Activated T-helper 1 cell treated with anti-CD3 and anti-CD28 coated beads, Interleukin-12 subunit alpha, Interleukin-12 subunit beta, Interleukin-2, Interleukin-4 antibody, amounts not matched to agents 30 ng/mL and 10 ng/mL and 1 ng/mL, durations not matched to agents 14 hours and 24 hours and 36 hours (primary cell): ENCODE measurements around the gene SMAD3. TPM values are rescaled to one million over a fixed set of nuclear protein-coding genes. Genes with fewer than 3 reads are reported as not detected.
"Not testable (repeated sequence)": the region's sequence is repeated elsewhere in the genome, so short reads cannot be mapped to it uniquely, and the experiment has no call there.

Experiments
- DNase-seq: peaks from one replicate; pipeline ENCODE4 v3.0.0; 2021; ENCODE audit warnings: low spot score
- H3K27ac Mint-ChIP-seq: one replicate; pipeline ENCODE4 v1.8.0; 2021; ENCODE audit warnings: mild to moderate bottlenecking, mixed read lengths
- H3K27me3 Mint-ChIP-seq: one replicate; pipeline ENCODE4 v1.8.0; 2022; ENCODE audit warnings: mild to moderate bottlenecking, moderate library complexity, mixed read lengths; ENCODE audit not compliant: insufficient read depth
- H3K36me3 Mint-ChIP-seq: one replicate; pipeline ENCODE4 v1.8.0; 2021; ENCODE audit warnings: low read depth, mixed read lengths
- H3K4me1 Mint-ChIP-seq: one replicate; pipeline ENCODE4 v1.8.0; 2021; ENCODE audit warnings: low read depth, mixed read lengths
- H3K4me3 Mint-ChIP-seq: one replicate; pipeline ENCODE4 v1.8.0; 2021; ENCODE audit warnings: mild to moderate bottlenecking, moderate library complexity, mixed read lengths
- H3K9me3 Mint-ChIP-seq: one replicate; pipeline ENCODE4 v1.8.0; 2021; ENCODE audit warnings: mixed read lengths
- intact Hi-C: fragments of 100-400 bp; cut with micrococcal nuclease; formaldehyde crosslinking; loops from one replicate; pipeline ENCODE4 v1.15.1; 2024
- total RNA-seq: library from RNA; stranded (reverse); gene quantifications from 2 replicates; pipeline ENCODE4 v1.2.3, GENCODE V29; 2022

The SMAD3 gene
- total RNA-seq, 1 donor from 2014 or later: 80.4 TPM

GRCh38 chr15:67149068-67149772 lies 83.8 kb downstream of the SMAD3 start:
- Mint-ChIP-seq H3K4me3 (peak overlapping the region; percentile 57), H3K9me3 (no peaks in the 10 kb centered on the region), H3K36me3 (peaks cover 32% of the 10 kb centered on the region), H3K27ac (peak overlapping the region; percentile 97), H3K27me3 (no peaks in the 10 kb centered on the region), H3K4me1 (peaks cover 88% of the 10 kb centered on the region)
- intact Hi-C loops: loop anchor here (5.0 kb wide), 1 partner anchor 127 kb away; no protein-coding TSS in a partner anchor
- DNase-seq: no peak

GRCh38 chr15:67149773-67150022 lies 84.3 kb downstream of the SMAD3 start:
- H3K4me1 Mint-ChIP-seq: peaks cover 85% of the 10 kb centered on the region
- peaks cover 33% of the 10 kb centered on the region for H3K36me3 Mint-ChIP-seq
- no peak for DNase-seq
- intact Hi-C loops: loop anchor here (1.0 to 5.0 kb wide), 5 partner anchors 18 to 127 kb away; no protein-coding TSS in a partner anchor
- H3K4me3 Mint-ChIP-seq: peak overlapping the region; percentile 48
- peak overlapping the region; percentile 91 for H3K27ac Mint-ChIP-seq
- H3K9me3 Mint-ChIP-seq: no peaks in the 10 kb centered on the region
- no peaks in the 10 kb centered on the region for H3K27me3 Mint-ChIP-seq

GRCh38 chr15:67150023-67150860 lies 84.8 kb downstream of the SMAD3 start:
- H3K9me3 Mint-ChIP-seq: no peaks in the 10 kb centered on the region
- intact Hi-C loops: loop anchor here (1.0 to 2.0 kb wide), 4 partner anchors 19 to 65 kb away; no protein-coding TSS in a partner anchor
- H3K27me3 Mint-ChIP-seq: no peaks in the 10 kb centered on the region

GRCh38 chr15:67152429-67152828 lies 87.0 kb downstream of the SMAD3 start:
- no peak for DNase-seq
- H3K27me3 Mint-ChIP-seq: no peaks in the 10 kb centered on the region
- H3K4me3 Mint-ChIP-seq: no peak overlapping the region
- H3K27ac Mint-ChIP-seq: peak overlapping the region; percentile 59
- H3K9me3 Mint-ChIP-seq: peaks cover 3% of the 10 kb centered on the region
- intact Hi-C loops: no loop called here
- H3K36me3 Mint-ChIP-seq: peaks cover 46% of the 10 kb centered on the region
- peaks cover 74% of the 10 kb centered on the region for H3K4me1 Mint-ChIP-seq

More at GRCh38 chr15:67150023-67150860, 84.8 kb downstream of the SMAD3 start:
- peak; percentile 21 for DNase-seq
- Mint-ChIP-seq H3K36me3 (peaks cover 32% of the 10 kb centered on the region), H3K27ac (peak overlapping the region; percentile 91), H3K4me3 (peak overlapping the region; percentile 48), H3K4me1 (peaks cover 80% of the 10 kb centered on the region)

GRCh38 chr15:67153044-67153443 lies 87.6 kb downstream of the SMAD3 start:
- H3K9me3 Mint-ChIP-seq, DNase-seq, intact Hi-C loops, H3K4me3 Mint-ChIP-seq, H3K27me3 Mint-ChIP-seq: not testable (repeated sequence)
- peaks cover 74% of the 10 kb centered on the region for H3K4me1 Mint-ChIP-seq
- H3K27ac Mint-ChIP-seq: peak overlapping the region; percentile 59
- H3K36me3 Mint-ChIP-seq: peaks cover 53% of the 10 kb centered on the region

GRCh38 chr15:67154249-67154648 lies 88.8 kb downstream of the SMAD3 start:
- peaks cover 3% of the 10 kb centered on the region for H3K9me3 Mint-ChIP-seq
- peaks cover 48% of the 10 kb centered on the region for H3K36me3 Mint-ChIP-seq
- intact Hi-C loops: no loop called here

GRCh38 chr15:67156426-67156825 lies 91.0 kb downstream of the SMAD3 start:
- Mint-ChIP-seq H3K4me3 (no peak overlapping the region), H3K4me1 (peaks cover 65% of the 10 kb centered on the region), H3K36me3 (peaks cover 47% of the 10 kb centered on the region), H3K27me3 (no peaks in the 10 kb centered on the region), H3K9me3 (peaks cover 3% of the 10 kb centered on the region), H3K27ac (peak overlapping the region; percentile 29)
- intact Hi-C loops: no loop called here
- no peak for DNase-seq

More at GRCh38 chr15:67154249-67154648, 88.8 kb downstream of the SMAD3 start:
- no peaks in the 10 kb centered on the region for H3K27me3 Mint-ChIP-seq
- H3K27ac Mint-ChIP-seq: peak overlapping the region; percentile 61
- peaks cover 65% of the 10 kb centered on the region for H3K4me1 Mint-ChIP-seq
- no peak overlapping the region for H3K4me3 Mint-ChIP-seq
- DNase-seq: no peak

GRCh38 chr15:67156834-67157233 lies 91.4 kb downstream of the SMAD3 start:
- DNase-seq: no peak
- H3K9me3 Mint-ChIP-seq: peaks cover 3% of the 10 kb centered on the region
- H3K4me3 Mint-ChIP-seq: no peak overlapping the region
- H3K4me1 Mint-ChIP-seq: peaks cover 65% of the 10 kb centered on the region
- intact Hi-C loops: no loop called here
- peaks cover 47% of the 10 kb centered on the region for H3K36me3 Mint-ChIP-seq
- H3K27me3 Mint-ChIP-seq: no peaks in the 10 kb centered on the region
- H3K27ac Mint-ChIP-seq: peak overlapping the region; percentile 45

- no peak for DNase-seq
- peaks cover 66% of the 10 kb centered on the region for H3K4me1 Mint-ChIP-seq
- intact Hi-C loops: no loop called here
- peaks cover 3% of the 10 kb centered on the region for H3K9me3 Mint-ChIP-seq
- no peaks in the 10 kb centered on the region for H3K27me3 Mint-ChIP-seq
- no peak overlapping the region for H3K4me3 Mint-ChIP-seq
- peaks cover 48% of the 10 kb centered on the region for H3K36me3 Mint-ChIP-seq
- H3K27ac Mint-ChIP-seq: peak overlapping the region; percentile 74
Observed at GRCh38 chr15:67157521-67158252, 92.3 kb downstream of the SMAD3 start.

GRCh38 chr15:67158367-67158766 lies 93.0 kb downstream of the SMAD3 start:
- no peak overlapping the region for H3K4me3 Mint-ChIP-seq
- peaks cover 46% of the 10 kb centered on the region for H3K36me3 Mint-ChIP-seq
- H3K27ac Mint-ChIP-seq: peak overlapping the region; percentile 74
- peaks cover 63% of the 10 kb centered on the region for H3K4me1 Mint-ChIP-seq
- intact Hi-C loops: no loop called here
- no peaks in the 10 kb centered on the region for H3K27me3 Mint-ChIP-seq
- H3K9me3 Mint-ChIP-seq: peaks cover 3% of the 10 kb centered on the region
- no peak for DNase-seq

GRCh38 chr15:67161412-67161811 lies 96.0 kb downstream of the SMAD3 start:
- peaks cover 49% of the 10 kb centered on the region for H3K4me1 Mint-ChIP-seq
- DNase-seq: no peak
- no peak overlapping the region for H3K4me3 Mint-ChIP-seq
- intact Hi-C loops: no loop called here
- H3K9me3 Mint-ChIP-seq: no peaks in the 10 kb centered on the region
- H3K27me3 Mint-ChIP-seq: no peaks in the 10 kb centered on the region
- peak overlapping the region; percentile 23 for H3K27ac Mint-ChIP-seq
- peaks cover 37% of the 10 kb centered on the region for H3K36me3 Mint-ChIP-seq

GRCh38 chr15:67161881-67162280 lies 96.5 kb downstream of the SMAD3 start:
- H3K9me3 Mint-ChIP-seq: no peaks in the 10 kb centered on the region
- no peaks in the 10 kb centered on the region for H3K27me3 Mint-ChIP-seq
- DNase-seq: no peak
- intact Hi-C loops: no loop called here
- H3K4me1 Mint-ChIP-seq: peaks cover 49% of the 10 kb centered on the region
- no peak overlapping the region for H3K4me3 Mint-ChIP-seq
- peaks cover 39% of the 10 kb centered on the region for H3K36me3 Mint-ChIP-seq
- no peak overlapping the region for H3K27ac Mint-ChIP-seq
